H1 (cell line): ENCODE data around the gene PLEKHH3. TPM values are rescaled to one million over a fixed set of nuclear protein-coding genes. Genes with fewer than 3 reads are reported as not detected.

Experiments used
- CTCF ChIA-PET: fragments of 300-600 bp; sonication (Branson Sonifier 250); formaldehyde crosslinking; loops from one replicate; lab custom pipeline; 2021; ENCODE audit not compliant: partially characterized antibody; lab: Charles Lee
- POLR2A ChIA-PET: fragments of 300-600 bp; sonication (Branson Sonifier 250); formaldehyde crosslinking; loops from one replicate; lab custom pipeline; 2021; ENCODE audit warnings: inconsistent platforms; ENCODE audit not compliant: partially characterized antibody; lab: Charles Lee
- DNase-seq, 2 experiments: peaks; one replicate each; pipeline versions ENCODE4 v3.0.0 to v3.0.0-alpha.2; 2010 to 2022; ENCODE audit warnings: low spot score in 2 of 2, low read depth in 1 of 2, mixed read lengths in 1 of 2
- FAIRE-seq: peaks from 2 replicates; lab custom pipeline; 2011; peaks lifted over from hg19 to GRCh38; lab: Jason Lieb, UNC
- H2AFZ ChIP-seq: 2 replicates; pipeline ENCODE4 v1.8.1; 2012; ENCODE audit warnings: low read length, inconsistent platforms
- H2AK5ac ChIP-seq: 2 replicates; pipeline ENCODE4 v1.6.1; 2013; ENCODE audit warnings: low read depth, low read length
- H2BK120ac ChIP-seq: replicated peaks from 2 replicates; pipeline ENCODE3; 2013; ENCODE audit warnings: low read depth, low read length, inconsistent platforms
- H2BK12ac ChIP-seq: 2 replicates; pipeline ENCODE4 v1.6.1; 2013; ENCODE audit warnings: low read depth, low read length
- H2BK15ac ChIP-seq: 2 replicates; pipeline ENCODE4 v1.6.1; 2013; ENCODE audit warnings: low read length
- H2BK20ac ChIP-seq: 2 replicates; pipeline ENCODE4 v1.6.1; 2013; ENCODE audit warnings: low read length
- H2BK5ac ChIP-seq: 2 replicates; pipeline ENCODE4 v1.6.1; 2013; ENCODE audit warnings: low read depth, low read length
- H3K14ac ChIP-seq: 2 replicates; pipeline ENCODE4 v1.6.1; 2013; ENCODE audit warnings: inconsistent platforms; ENCODE audit not compliant: insufficient read length
- H3K18ac ChIP-seq: 2 replicates; pipeline ENCODE4 v1.6.1; 2013; ENCODE audit warnings: low read length; ENCODE audit errors: extremely low read depth
- H3K23ac ChIP-seq: 2 replicates; pipeline ENCODE4 v1.6.1; 2013; ENCODE audit warnings: inconsistent platforms; ENCODE audit not compliant: insufficient read length
- H3K23me2 ChIP-seq: 2 replicates; pipeline ENCODE4 v1.6.1; 2013; ENCODE audit warnings: low read depth, low read length
- H3K27ac ChIP-seq: 2 replicates; pipeline ENCODE4 v1.6.1; 2011; ENCODE audit warnings: low read depth, low read length, inconsistent platforms
- H3K27me3 ChIP-seq, 4 experiments: replicated peaks in 1 of 4; 1 replicate in 1 of 4; 2 replicates in 3 of 4; pipeline versions ENCODE4 v1.6.1 to v1.8.1; 2011 to 2013; ENCODE audit warnings: low read length in 3 of 4, mild to moderate bottlenecking in 3 of 4, inconsistent platforms in 2 of 4, mixed read lengths in 2 of 4, moderate library complexity in 1 of 4; ENCODE audit not compliant: control insufficient read depth in 3 of 4, insufficient read depth in 3 of 4; ENCODE audit errors: extremely low read depth in 1 of 4
- H3K36me3 ChIP-seq, 4 experiments: 2 replicates each; pipeline versions ENCODE4 v1.6.1 to v1.8.1; 2011 to 2013; ENCODE audit warnings: mild to moderate bottlenecking in 4 of 4, low read length in 3 of 4, moderate library complexity in 2 of 4, control low read depth in 1 of 4, inconsistent platforms in 1 of 4; ENCODE audit not compliant: insufficient read depth in 4 of 4, control insufficient read depth in 2 of 4
- H3K4ac ChIP-seq: replicated peaks from 2 replicates; pipeline ENCODE3; 2013; ENCODE audit warnings: low read length, low read depth, mixed read lengths, inconsistent platforms; ENCODE audit not compliant: insufficient read length
- H3K4me1 ChIP-seq, 4 experiments: replicated peaks in 1 of 4; 1 replicate in 1 of 4; 2 replicates in 3 of 4; pipeline versions ENCODE4 v1.6.1 to v1.8.1; 2011 to 2013; ENCODE audit warnings: low read length in 3 of 4, inconsistent platforms in 2 of 4, mixed read lengths in 1 of 4; ENCODE audit not compliant: insufficient read depth in 4 of 4, control insufficient read depth in 3 of 4
- H3K4me2 ChIP-seq, 2 experiments: 2 replicates each; pipeline versions ENCODE4 v1.6.1 to v1.8.1; 2011 to 2013; ENCODE audit warnings: low read depth in 2 of 2, low read length in 2 of 2, control low read depth in 1 of 2, inconsistent platforms in 1 of 2, mild to moderate bottlenecking in 1 of 2; ENCODE audit not compliant: insufficient read depth in 1 of 2
- H3K4me3 ChIP-seq, 4 experiments: fragments of 200-600, 300-600 bp in 1 of 4; sonication (generic), shearing (Covaris generic), sonication (Bioruptor Twin) in 1 of 4; 2 replicates each; pipeline versions ENCODE4 v1.5.1 to v1.8.1; 2011 to 2016; ENCODE audit warnings: low read length in 4 of 4, low read depth in 3 of 4, control low read depth in 2 of 4, inconsistent platforms in 2 of 4, mild to moderate bottlenecking in 2 of 4, mixed read lengths in 1 of 4, moderate library complexity in 1 of 4; ENCODE audit not compliant: insufficient read depth in 2 of 4; ENCODE audit errors: extremely low read depth in 1 of 4
- H3K56ac ChIP-seq: replicated peaks from 2 replicates; pipeline ENCODE3; 2013; ENCODE audit warnings: low read depth, mild to moderate bottlenecking, mixed read lengths, low read length, inconsistent platforms; ENCODE audit not compliant: insufficient read length
- H3K79me1 ChIP-seq: 2 replicates; pipeline ENCODE4 v1.6.1; 2013; ENCODE audit warnings: low read depth, low read length, control low read depth
- H3K79me2 ChIP-seq, 2 experiments: 2 replicates each; pipeline versions ENCODE4 v1.6.1 to v1.8.1; 2012 to 2013; ENCODE audit warnings: low read length in 2 of 2, mild to moderate bottlenecking in 2 of 2, inconsistent platforms in 1 of 2; ENCODE audit not compliant: insufficient read depth in 2 of 2, control insufficient read depth in 1 of 2
- H3K9ac ChIP-seq, 4 experiments: replicated peaks in 1 of 4; 1 replicate in 1 of 4; 2 replicates in 3 of 4; pipeline versions ENCODE4 v1.6.1 to v1.8.1; 2011 to 2013; ENCODE audit warnings: low read depth in 3 of 4, low read length in 3 of 4, control low read depth in 2 of 4, mild to moderate bottlenecking in 2 of 4, moderate library complexity in 2 of 4, inconsistent platforms in 1 of 4; ENCODE audit errors: extremely low read depth in 1 of 4
- H3K9me3 ChIP-seq, 2 experiments: 2 replicates each; pipeline versions ENCODE4 v1.6.1 to v1.8.1; 2012 to 2013; ENCODE audit warnings: mild to moderate bottlenecking in 2 of 2, moderate library complexity in 2 of 2, control low read depth in 1 of 2, inconsistent platforms in 1 of 2, low read depth in 1 of 2, low read length in 1 of 2, mixed read lengths in 1 of 2; ENCODE audit not compliant: insufficient read depth in 2 of 2
- H4K20me1 ChIP-seq, 2 experiments: replicated peaks in 1 of 2; 2 replicates each; pipeline versions ENCODE3 to v1.8.1; 2011 to 2013; ENCODE audit warnings: inconsistent platforms in 2 of 2, low read length in 2 of 2, mild to moderate bottlenecking in 1 of 2; ENCODE audit not compliant: insufficient read depth in 2 of 2, control insufficient read depth in 1 of 2
- H4K5ac ChIP-seq: 2 replicates; pipeline ENCODE4 v1.6.1; 2013; ENCODE audit warnings: low read length, low read depth, mixed read lengths, inconsistent platforms; ENCODE audit not compliant: insufficient read length
- H4K8ac ChIP-seq: 2 replicates; pipeline ENCODE4 v1.8.0; 2013; ENCODE audit warnings: mild to moderate bottlenecking, moderate library complexity, low read length, inconsistent platforms; ENCODE audit not compliant: insufficient read depth; ENCODE audit errors: extremely low read depth
- H4K91ac ChIP-seq: replicated peaks from 2 replicates; pipeline ENCODE3; 2013; ENCODE audit warnings: low read length, mixed read lengths, inconsistent platforms; ENCODE audit not compliant: insufficient read length
- CEBPB ChIP-seq: IDR thresholded peaks from 2 replicates; pipeline ENCODE4 v1.6.1; 2012; ENCODE audit warnings: low read depth, low read length
- EP300 ChIP-seq, 2 experiments: IDR thresholded peaks; 1 replicate in 1 of 2; 2 replicates in 1 of 2; pipeline ENCODE4 v1.6.1; 2011 to 2012; ENCODE audit warnings: low read depth in 2 of 2, low read length in 2 of 2, mild to moderate bottlenecking in 2 of 2, borderline replicate concordance in 1 of 2, inconsistent platforms in 1 of 2, moderate library complexity in 1 of 2
- EZH2 ChIP-seq: fragments of 200-600 bp; sonication (generic); IDR thresholded peaks from 2 replicates; pipeline ENCODE4 v1.7.1; 2012; ENCODE audit warnings: low read depth, mild to moderate bottlenecking, moderate library complexity, low read length, inconsistent platforms; ENCODE audit not compliant: severe bottlenecking
- GABPA ChIP-seq: IDR thresholded peaks from 2 replicates; pipeline ENCODE4 v1.6.1; 2011; ENCODE audit warnings: mild to moderate bottlenecking, low read length, moderate library complexity, borderline replicate concordance; ENCODE audit not compliant: insufficient read depth
- PHF8 ChIP-seq: fragments of 200-600 bp; sonication (generic); conservative IDR thresholded peaks from 2 replicates; pipeline ENCODE4 v1.7.1; 2012; ENCODE audit warnings: low read depth, mild to moderate bottlenecking, inconsistent platforms, low read length, moderate library complexity
- RXRA ChIP-seq: IDR thresholded peaks from 2 replicates; pipeline ENCODE4 v1.6.1; 2011; ENCODE audit warnings: low read depth, mild to moderate bottlenecking, low read length, moderate library complexity; ENCODE audit not compliant: insufficient read depth
- SP4 ChIP-seq: IDR thresholded peaks from 2 replicates; pipeline ENCODE4 v1.6.1; 2012; ENCODE audit warnings: low read length, inconsistent platforms
- WGBS, 2 experiments: shearing (Covaris generic) in 1 of 2; methylation state at CpG; one replicate each; pipeline versions ENCODE4 v1.1.6 to v1.1.7; 2013 to 2015; ENCODE audit warnings: low lambda C conversion rate in 2 of 2, mixed read lengths in 2 of 2, inconsistent platforms in 1 of 2, low coverage in 1 of 2, missing lambda C conversion rate in 1 of 2; ENCODE audit not compliant: insufficient replicate concordance in 2 of 2, insufficient coverage in 1 of 2, insufficient read length in 1 of 2; ENCODE audit errors: extremely low coverage in 1 of 2, missing lambda C conversion rate in 1 of 2; 5-methylcytosine and 5-hydroxymethylcytosine counted together
- polyA plus RNA-seq, 7 experiments: library from polyadenylated mRNA; depleted of rRNA in 3 of 7; stranded (reverse) in 5 of 7; unstranded in 2 of 7; fragments of >200 nt in 5 of 7; fragments of 200-250 nt in 2 of 7; gene quantifications; 1 replicate in 5 of 7; 2 replicates in 1 of 7; 4 replicates in 1 of 7; pipeline versions ENCODE4 v1.2.1 to v1.2.3, GENCODE V29; 2011 to 2013; ENCODE audit warnings: missing spikeins in 2 of 7, mixed read lengths in 2 of 7
- total RNA-seq: library from RNA; stranded (reverse); fragmentation: NEBNext Ultra II Directional; extraction: Animal tissue kit (Norgen Biotek cat#: 25700); gene quantifications from 2 replicates; pipeline ENCODE4 v1.2.1, GENCODE V29; 2021
- TF ChIP-seq, protein P1 (sequence below), 3 experiments: IDR thresholded peaks; 1 replicate in 2 of 3; 2 replicates in 1 of 3; pipeline versions ENCODE4 v1.5.1 to v1.6.1; 2011; ENCODE audit warnings: low read length in 3 of 3, mild to moderate bottlenecking in 3 of 3, inconsistent platforms in 2 of 3, low read depth in 1 of 3, moderate library complexity in 1 of 3; ENCODE audit not compliant: insufficient read depth in 1 of 3; ENCODE audit errors: control extremely low read depth in 1 of 3

The PLEKHH3 gene
- total and polyA plus RNA-seq, 2 of the 8 experiments (the other 6 are each of a cell fraction or from before 2014, with no cell fraction given), result 11.1 to 13.5 TPM

DNA sequence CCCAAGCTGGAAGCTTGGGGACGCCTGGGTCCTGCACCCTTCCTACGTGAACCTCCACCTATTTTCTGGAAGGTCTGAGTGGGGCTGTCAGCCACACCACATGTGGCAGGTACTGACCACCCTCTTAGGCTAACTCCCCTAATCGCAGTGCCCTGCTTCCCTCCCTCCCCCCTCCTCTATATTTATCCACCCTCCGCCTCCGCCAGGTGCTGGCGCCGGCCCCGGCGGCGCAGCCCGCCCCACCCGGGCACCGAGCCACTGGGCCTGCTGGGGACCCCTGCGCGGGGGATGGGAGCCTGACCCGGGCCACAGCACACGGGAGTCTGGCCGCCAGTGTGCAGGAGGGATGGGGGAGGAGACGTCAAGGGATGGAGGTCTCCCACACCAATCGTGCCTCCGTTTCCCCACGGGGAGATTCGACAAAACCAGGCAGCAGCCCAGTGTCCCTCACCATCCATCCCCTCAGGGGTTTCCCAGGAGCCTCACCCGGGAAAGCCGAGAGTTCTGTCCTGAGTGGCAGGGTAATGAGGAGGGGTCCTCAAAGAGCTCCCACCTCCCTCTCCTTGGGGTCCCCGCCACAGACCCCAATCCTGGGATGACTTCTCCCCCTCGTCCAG is 1.3 kb downstream of the PLEKHH3 start:
- Histone ChIP-seq H3K9ac (peak overlapping the region in 1 of 4 experiments; percentile 1; a peak in 2 of 7 replicates), H2BK15ac (no peak overlapping the region), H3K23me2 (peaks cover 31% of the 10 kb centered on the region), H2BK120ac (no peak overlapping the region), H3K4me3 (peak overlapping the region; percentile 77 to 84 (median 82)), H2BK20ac (0 out of 2 replicates have a peak overlapping the region, but pooled peaks have one; percentile 40), H3K79me1 (no peaks in the 10 kb centered on the region), H3K79me2 (no peaks in the 10 kb centered on the region), H4K5ac (no peak overlapping the region), H3K36me3 (peaks cover 0 to 11% (median 0%) of the 10 kb centered on the region in 4 experiments; a peak in 3 of 8 replicates), H2AFZ (no peak overlapping the region), H3K4ac (peak overlapping the region; percentile 13), H4K20me1 (peaks cover 3 to 13% of the 10 kb centered on the region in 2 experiments), H3K56ac (no peak overlapping the region), H2BK12ac (0 out of 2 replicates have a peak overlapping the region, but pooled peaks have one; percentile 68), H4K8ac (no peak overlapping the region), H2BK5ac (no peak overlapping the region), H3K27me3 (peaks cover 2 to 52% (median 35%) of the 10 kb centered on the region in 4 experiments), H3K18ac (peak overlapping the region; percentile 78; the same call in 1 of the 2 replicates), H3K4me2 (peak overlapping the region; percentile 58 to 88), H3K27ac (no peak overlapping the region), H2AK5ac (no peak overlapping the region), H3K14ac (no peak overlapping the region), H3K9me3 (no peaks in the 10 kb centered on the region), H3K4me1 (peaks cover 0 to 57% (median 41%) of the 10 kb centered on the region in 4 experiments; a peak in 6 of 7 replicates), H4K91ac (no peak overlapping the region), H3K23ac (no peak overlapping the region)
- WGBS, 2 experiments, result 1% methylated on average over 12 of the region's 27 CpGs; no CpG with 5 or more reads in 1 of the 2 experiments
- ChIA-PET CTCF (interaction anchor here (1.0 to 4.8 kb wide), 8 partner anchors 8 to 121 kb away, joined by 3 to 40 read pairs (median 7); partner anchors contain the start of genes CNTNAP1, TUBG1 and TUBG2), POLR2A (interaction anchor here (1.1 to 14.0 kb wide), 8 partner anchors 9 to 323 kb away, joined by 3 to 239 read pairs (median 4); partner anchors contain the start of genes MLX, PSMC3IP, RETREG3 and RPL27)
- peak in 1 of 2 experiments; percentile 65 for DNase-seq
- no peak for FAIRE-seq
- TF ChIP-seq SP4 (no peak), GABPA (no peak), EZH2 (peak; percentile 27), RXRA (no peak), CEBPB (no peak), PHF8 (0 out of 2 replicates have a peak, but pooled peaks have one; percentile 21), EP300 (IDR thresholded peaks at IDR 0.05; ENCODE audit: borderline replicate concordance in 1 of 2, low read depth in 2 of 2, low read length in 2 of 2) (no peak)
- TF ChIP-seq, protein P1, sequence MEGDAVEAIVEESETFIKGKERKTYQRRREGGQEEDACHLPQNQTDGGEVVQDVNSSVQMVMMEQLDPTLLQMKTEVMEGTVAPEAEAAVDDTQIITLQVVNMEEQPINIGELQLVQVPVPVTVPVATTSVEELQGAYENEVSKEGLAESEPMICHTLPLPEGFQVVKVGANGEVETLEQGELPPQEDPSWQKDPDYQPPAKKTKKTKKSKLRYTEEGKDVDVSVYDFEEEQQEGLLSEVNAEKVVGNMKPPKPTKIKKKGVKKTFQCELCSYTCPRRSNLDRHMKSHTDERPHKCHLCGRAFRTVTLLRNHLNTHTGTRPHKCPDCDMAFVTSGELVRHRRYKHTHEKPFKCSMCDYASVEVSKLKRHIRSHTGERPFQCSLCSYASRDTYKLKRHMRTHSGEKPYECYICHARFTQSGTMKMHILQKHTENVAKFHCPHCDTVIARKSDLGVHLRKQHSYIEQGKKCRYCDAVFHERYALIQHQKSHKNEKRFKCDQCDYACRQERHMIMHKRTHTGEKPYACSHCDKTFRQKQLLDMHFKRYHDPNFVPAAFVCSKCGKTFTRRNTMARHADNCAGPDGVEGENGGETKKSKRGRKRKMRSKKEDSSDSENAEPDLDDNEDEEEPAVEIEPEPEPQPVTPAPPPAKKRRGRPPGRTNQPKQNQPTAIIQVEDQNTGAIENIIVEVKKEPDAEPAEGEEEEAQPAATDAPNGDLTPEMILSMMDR (IDR thresholded peaks at IDR 0.05; ENCODE audit: control extremely low read depth in 1 of 3, insufficient read depth in 1 of 3, low read depth in 1 of 3, low read length in 3 of 3), result no peak
